Neural progenitor cell (in vitro differentiated cells): Measurements from ENCODE around the gene PHLDA1.

ENCODE experiments used
- EZH2 ChIP-seq: fragments of 200-600 bp; sonication (generic); IDR thresholded peaks from 2 replicates; pipeline ENCODE4 v1.6.1; 2017; ENCODE audit warnings: antibody characterized with exemption, mild to moderate bottlenecking, moderate library complexity
- TF ChIP-seq, protein P1 (sequence below): fragments of 200-600 bp; sonication (generic); IDR thresholded peaks from 2 replicates; pipeline ENCODE4 v1.5.1; 2017; ENCODE audit warnings: antibody characterized with exemption, mild to moderate bottlenecking

DNA sequence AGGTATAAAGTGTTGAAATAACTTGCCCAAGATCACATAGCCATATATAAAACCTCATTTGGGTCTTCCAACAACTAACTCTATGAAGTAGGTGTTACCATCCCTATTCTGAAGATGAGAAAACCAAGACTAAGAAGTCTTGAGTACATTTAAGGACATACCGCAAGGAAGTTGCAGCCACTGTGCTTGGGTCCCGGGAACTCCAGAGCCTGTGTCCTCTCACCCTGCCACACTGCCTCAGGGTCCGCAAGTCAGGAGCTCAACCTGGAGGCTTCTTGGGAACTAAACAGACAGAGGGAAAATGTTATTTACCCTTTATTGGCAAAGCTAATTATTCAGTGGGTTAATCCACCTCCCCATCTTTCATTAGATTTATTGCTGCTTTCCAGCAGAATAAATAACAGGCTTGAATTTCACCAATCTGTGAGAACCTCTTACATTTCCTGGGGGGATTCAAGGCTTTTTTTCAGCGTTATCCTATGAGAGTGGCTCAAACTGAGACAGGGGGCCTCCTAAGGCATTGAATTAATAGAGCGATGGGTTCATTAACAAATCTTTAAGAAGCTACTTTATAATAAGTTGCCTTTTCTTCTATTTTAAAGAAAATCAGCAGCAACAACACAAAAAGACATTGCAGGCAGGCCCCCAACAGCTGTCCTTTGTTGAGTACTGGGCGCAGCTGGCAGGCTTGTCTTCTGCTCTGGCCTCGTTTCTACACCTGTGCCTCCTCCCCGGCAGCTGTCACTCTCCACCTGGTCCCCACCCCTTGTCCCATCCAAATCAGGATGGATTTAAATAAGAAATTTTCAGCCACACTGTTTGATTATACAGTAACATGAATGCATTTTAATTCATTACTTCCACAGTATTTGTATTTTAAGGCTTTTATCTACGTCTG, 25.3 kb downstream of the PHLDA1 start:
- TF ChIP-seq, protein P1, sequence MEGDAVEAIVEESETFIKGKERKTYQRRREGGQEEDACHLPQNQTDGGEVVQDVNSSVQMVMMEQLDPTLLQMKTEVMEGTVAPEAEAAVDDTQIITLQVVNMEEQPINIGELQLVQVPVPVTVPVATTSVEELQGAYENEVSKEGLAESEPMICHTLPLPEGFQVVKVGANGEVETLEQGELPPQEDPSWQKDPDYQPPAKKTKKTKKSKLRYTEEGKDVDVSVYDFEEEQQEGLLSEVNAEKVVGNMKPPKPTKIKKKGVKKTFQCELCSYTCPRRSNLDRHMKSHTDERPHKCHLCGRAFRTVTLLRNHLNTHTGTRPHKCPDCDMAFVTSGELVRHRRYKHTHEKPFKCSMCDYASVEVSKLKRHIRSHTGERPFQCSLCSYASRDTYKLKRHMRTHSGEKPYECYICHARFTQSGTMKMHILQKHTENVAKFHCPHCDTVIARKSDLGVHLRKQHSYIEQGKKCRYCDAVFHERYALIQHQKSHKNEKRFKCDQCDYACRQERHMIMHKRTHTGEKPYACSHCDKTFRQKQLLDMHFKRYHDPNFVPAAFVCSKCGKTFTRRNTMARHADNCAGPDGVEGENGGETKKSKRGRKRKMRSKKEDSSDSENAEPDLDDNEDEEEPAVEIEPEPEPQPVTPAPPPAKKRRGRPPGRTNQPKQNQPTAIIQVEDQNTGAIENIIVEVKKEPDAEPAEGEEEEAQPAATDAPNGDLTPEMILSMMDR, result no peak
- TF ChIP-seq EZH2, result no peak
